ENCODE results near the gene ELL. TPM values are rescaled to one million over a fixed set of nuclear protein-coding genes. Genes with fewer than 3 reads are reported as not detected.
A peak's percentile ranks its signal among the peaks of the same experiment; 100 is the strongest.

The ELL gene
- total RNA-seq, 1 experiment from 2014 or later, result 22.9 TPM

GRCh38 chr19:18418483-18419194, 103.2 kb downstream of the ELL start:
- no peaks in the 10 kb centered on the region for H3K9me2 ChIP-seq (ENCODE audit: insufficient read depth)
- H3K36me3 ChIP-seq (ENCODE audit: control insufficient read depth in 1 of 2, insufficient read depth in 2 of 2, low read length in 2 of 2), result no peaks in the 10 kb centered on the region; a peak in 1 of 4 replicates
- TF ChIP-seq TCF7L2 (IDR thresholded peaks at IDR 0.05; ENCODE audit: borderline replicate concordance, extremely low read depth, insufficient read depth, insufficient read length), result no peak
- H3K79me2 ChIP-seq (ENCODE audit: insufficient read depth, low read length), result peaks cover 43% of the 10 kb centered on the region
- DNase-seq (ENCODE audit: low read depth, low spot score) (no peak), ATAC-seq (no peak)
- H3K27me3 ChIP-seq (ENCODE audit: insufficient read depth, low read length), result no peaks in the 10 kb centered on the region
- H3K4me2 ChIP-seq (ENCODE audit: low read length), result peak overlapping the region; percentile 100
- BruUV-seq (replicated peaks), result no TSS peak
- H3K9ac ChIP-seq (ENCODE audit: low read length), result peak overlapping the region; percentile 96
- no peaks in the 10 kb centered on the region for H3K9me3 ChIP-seq (ENCODE audit: control insufficient read depth in 1 of 2, insufficient read depth in 1 of 2, low read depth in 1 of 2, low read length in 2 of 2)
- RAD21 ChIA-PET (ENCODE audit: low non-redundant PET in 1 of 2, low total read pairs in 2 of 2, uncharacterized antibody in 2 of 2, unreplicated experiment in 2 of 2), result interaction anchor here in 1 of 2 experiments (0.6 kb wide), 1 partner anchor 18 kb away, joined by 3 read pairs; no protein-coding TSS in a partner anchor
- intact Hi-C loops (cut with micrococcal nuclease), result no loop called here
- peaks cover 51 to 79% of the 10 kb centered on the region in 2 experiments for H3K4me1 ChIP-seq (ENCODE audit: control insufficient read depth in 1 of 2, insufficient read depth in 2 of 2, low read length in 2 of 2)
- CTCF ChIA-PET, result interaction anchor here (0.7 to 3.5 kb wide), 6 partner anchors 8 to 210 kb away, joined by 3 to 11 read pairs (median 4); partner anchors contain the start of gene GDF15
- POLR2A ChIA-PET, result interaction anchor here (0.6 to 5.3 kb wide), 9 partner anchors 16 to 138 kb away, joined by 3 to 45 read pairs (median 5); partner anchors contain the start of genes GDF15 and JUND
- no peak overlapping the region for H2AFZ ChIP-seq (ENCODE audit: low read depth, low read length, poor library complexity, severe bottlenecking)
- peak overlapping the region; percentile 53 to 92 for H3K4me3 ChIP-seq (replicated peaks in 1 of 2; ENCODE audit: low read depth in 1 of 2, low read length in 2 of 2)
- H4K20me1 ChIP-seq (ENCODE audit: insufficient read depth), result no peaks in the 10 kb centered on the region
- H3K27ac ChIP-seq (ENCODE audit: low read depth, low read length), result peak overlapping the region; percentile 98

DNA sequence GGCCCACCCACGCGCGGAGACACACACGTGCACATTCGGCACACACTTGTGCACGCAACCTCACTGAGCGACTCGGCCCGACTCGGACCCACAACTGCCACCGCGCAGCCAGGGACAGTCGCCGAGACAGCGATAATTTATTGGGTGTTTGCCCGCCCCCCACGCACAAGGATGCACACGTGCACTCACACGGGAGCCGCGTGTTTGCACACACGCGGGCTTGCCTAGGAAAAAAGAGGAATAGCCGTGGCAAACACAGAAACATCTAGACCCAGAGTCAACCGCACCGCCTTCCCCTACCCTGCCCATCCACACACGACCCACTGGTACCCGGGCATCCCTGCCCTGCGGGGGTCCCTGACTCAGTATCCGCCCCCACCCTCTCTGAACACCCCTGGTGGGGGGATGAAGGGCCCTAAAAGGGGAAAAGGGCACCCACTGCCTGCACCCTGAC, 103.8 kb downstream of the ELL start:
- no peak for TF ChIP-seq RAD21 (IDR thresholded peaks at IDR 0.05; ENCODE audit: low read depth)
- peak overlapping the region; percentile 98 for H3K27ac ChIP-seq (ENCODE audit: low read depth, low read length)
- CTCF ChIA-PET, result interaction anchor here (0.7 to 3.5 kb wide), 5 partner anchors 8 to 498 kb away, joined by 3 to 11 read pairs (median 3); no protein-coding TSS in a partner anchor
- H3K36me3 ChIP-seq (ENCODE audit: control insufficient read depth in 1 of 2, insufficient read depth in 2 of 2, low read length in 2 of 2), result no peaks in the 10 kb centered on the region; a peak in 1 of 4 replicates
- RAD21 ChIA-PET (ENCODE audit: low non-redundant PET in 1 of 2, low total read pairs in 2 of 2, uncharacterized antibody in 2 of 2, unreplicated experiment in 2 of 2), result no interaction called here
- intact Hi-C loops (cut with micrococcal nuclease), result no loop called here
- ATAC-seq (no peak), DNase-seq (ENCODE audit: low read depth, low spot score) (no peak)
- no peaks in the 10 kb centered on the region for H3K27me3 ChIP-seq (ENCODE audit: insufficient read depth, low read length)
- peak overlapping the region; percentile 100 for H3K4me2 ChIP-seq (ENCODE audit: low read length)
- no peaks in the 10 kb centered on the region for H3K9me3 ChIP-seq (ENCODE audit: control insufficient read depth in 1 of 2, insufficient read depth in 1 of 2, low read depth in 1 of 2, low read length in 2 of 2)
- no peaks in the 10 kb centered on the region for H4K20me1 ChIP-seq (ENCODE audit: insufficient read depth)
- H3K4me1 ChIP-seq (ENCODE audit: control insufficient read depth in 1 of 2, insufficient read depth in 2 of 2, low read length in 2 of 2), result peaks cover 54 to 80% of the 10 kb centered on the region in 2 experiments
- H3K9ac ChIP-seq (ENCODE audit: low read length), result peak overlapping the region; percentile 96
- peaks cover 38% of the 10 kb centered on the region for H3K79me2 ChIP-seq (ENCODE audit: insufficient read depth, low read length)
- H3K4me3 ChIP-seq (replicated peaks in 1 of 2; ENCODE audit: low read depth in 1 of 2, low read length in 2 of 2), result peak overlapping the region; percentile 53 to 92
- POLR2A ChIA-PET, result interaction anchor here (0.9 to 5.3 kb wide), 7 partner anchors 13 to 138 kb away, joined by 3 to 45 read pairs (median 6); partner anchors contain the start of genes GDF15 and JUND
- H2AFZ ChIP-seq (ENCODE audit: low read depth, low read length, poor library complexity, severe bottlenecking), result no peak overlapping the region
- no peaks in the 10 kb centered on the region for H3K9me2 ChIP-seq (ENCODE audit: insufficient read depth)
- BruUV-seq (replicated peaks), result no TSS peak
